Left kidney (tissue), 2 donors: ENCODE results near the gene ZNF117. TPM values are rescaled to one million over a fixed set of nuclear protein-coding genes. Genes with fewer than 3 reads are reported as not detected.
A peak's percentile ranks its signal among the peaks of the same experiment; 100 is the strongest.
"Not testable (repeated sequence)": the region's sequence is repeated elsewhere in the genome, so short reads cannot be mapped to it uniquely, and the experiment has no call there.

Experiments
- DNase-seq: peaks from one replicate; pipeline ENCODE4 v3.0.0-alpha.2; 2013
- polyA plus RNA-seq: library from polyadenylated mRNA; unstranded; fragments of 120-200 nt; gene quantifications from one replicate; pipeline ENCODE4 v1.2.1, GENCODE V29; 2013; ENCODE audit not compliant: insufficient read length

Gene ZNF117
- polyA plus RNA-seq, 1 donor = 90.1 TPM

DNA sequence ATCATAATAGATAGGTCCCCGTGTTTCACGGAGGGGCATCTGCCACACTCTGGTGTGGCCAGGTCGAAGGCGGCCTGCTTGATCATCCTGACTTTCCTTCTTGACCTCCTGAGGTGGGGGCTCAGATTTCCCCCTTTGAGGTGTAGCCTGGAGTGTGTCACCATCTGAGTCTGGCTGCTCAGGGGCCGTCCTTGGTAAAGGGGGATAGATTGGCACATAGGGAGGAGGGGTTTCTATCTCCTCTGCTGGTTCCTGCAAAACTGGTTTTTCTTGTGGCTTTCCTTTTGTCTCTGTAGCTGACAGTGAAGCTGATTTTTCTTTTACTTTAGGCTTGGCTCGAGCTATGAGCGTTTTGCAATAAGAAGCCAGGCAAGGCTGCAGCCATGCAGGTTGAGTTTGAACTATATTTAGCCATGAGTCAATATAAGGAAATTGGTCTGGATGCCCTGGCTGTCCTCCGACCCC, 7.1 kb upstream of the ZNF117 start:
- no peak for DNase-seq

DNA sequence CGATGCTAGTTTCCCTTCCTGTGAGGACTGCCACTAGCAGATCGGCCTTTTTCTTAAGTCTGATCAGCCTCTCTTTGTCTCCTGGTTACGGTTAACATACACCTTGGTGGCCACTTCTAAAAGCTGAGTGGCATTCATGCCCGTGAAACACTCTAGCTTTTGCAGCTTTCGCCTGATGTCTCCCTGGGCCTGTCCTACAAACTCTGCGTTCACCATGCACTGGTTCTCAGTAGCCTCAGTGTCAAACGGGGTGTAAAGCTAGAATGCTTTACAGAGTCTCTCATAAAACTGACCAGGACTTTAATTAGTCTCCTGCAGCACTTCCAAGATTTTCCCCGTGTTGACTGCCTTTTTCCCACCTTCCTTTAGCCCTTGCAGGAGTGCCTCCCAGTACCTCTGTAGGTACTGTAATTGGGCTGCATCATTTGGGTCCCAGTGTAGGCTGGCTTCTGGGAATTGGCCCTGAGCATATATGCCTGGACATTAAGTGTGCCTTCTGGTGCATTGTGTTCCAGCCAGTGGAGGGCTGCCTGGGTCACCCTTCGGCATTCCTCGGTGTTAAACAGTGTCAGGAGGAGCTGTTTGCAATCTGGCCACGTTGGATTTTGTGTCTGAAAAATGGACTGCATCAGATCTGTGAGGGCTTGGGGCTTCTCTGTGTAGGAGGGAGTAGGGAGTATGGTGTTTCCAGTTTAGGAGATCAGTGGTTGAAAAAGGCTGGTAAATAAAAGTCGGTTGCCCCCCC, 6.5 kb upstream of the ZNF117 start:
- no peak for DNase-seq

DNA sequence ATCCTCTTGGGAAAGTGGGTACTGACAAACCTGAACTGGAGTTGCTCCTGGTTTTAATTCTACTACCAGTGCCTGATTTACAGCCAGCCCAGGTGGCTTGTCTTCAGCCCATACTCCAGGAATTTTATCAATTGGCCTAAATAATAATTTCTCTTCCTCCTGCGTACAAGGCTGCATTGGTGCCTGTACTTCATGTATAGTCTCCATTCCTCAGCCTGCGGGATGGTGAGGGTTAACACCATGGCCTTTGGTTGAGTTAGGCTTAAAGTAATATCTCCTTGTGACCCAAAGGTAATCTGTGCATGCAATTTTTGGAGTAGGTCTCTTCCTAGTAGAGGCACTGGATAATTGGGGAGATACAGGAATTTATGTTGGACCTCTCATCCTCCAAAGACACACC, 5.5 kb upstream of the ZNF117 start:
- DNase-seq = no peak

DNA sequence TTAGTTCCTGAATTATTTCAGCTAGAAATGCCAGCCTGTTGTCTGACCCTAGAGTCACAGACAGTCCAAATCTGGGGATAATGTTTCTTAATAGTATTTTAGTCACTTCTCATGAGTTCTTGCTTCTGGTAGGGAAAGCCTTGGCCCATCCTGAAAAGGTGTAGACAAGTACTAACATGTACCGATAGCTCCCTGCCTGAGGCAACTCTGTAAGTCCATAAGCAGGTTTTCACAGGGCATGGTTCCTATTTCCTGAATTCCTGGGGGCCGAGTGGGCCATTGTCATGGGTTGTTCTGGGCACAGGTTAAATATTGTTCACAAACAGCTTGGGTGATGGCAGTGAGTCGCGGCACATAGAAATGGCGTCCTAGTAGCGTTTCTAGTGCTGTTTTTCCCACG, 3.1 kb upstream of the ZNF117 start:
- no peak for DNase-seq

DNA sequence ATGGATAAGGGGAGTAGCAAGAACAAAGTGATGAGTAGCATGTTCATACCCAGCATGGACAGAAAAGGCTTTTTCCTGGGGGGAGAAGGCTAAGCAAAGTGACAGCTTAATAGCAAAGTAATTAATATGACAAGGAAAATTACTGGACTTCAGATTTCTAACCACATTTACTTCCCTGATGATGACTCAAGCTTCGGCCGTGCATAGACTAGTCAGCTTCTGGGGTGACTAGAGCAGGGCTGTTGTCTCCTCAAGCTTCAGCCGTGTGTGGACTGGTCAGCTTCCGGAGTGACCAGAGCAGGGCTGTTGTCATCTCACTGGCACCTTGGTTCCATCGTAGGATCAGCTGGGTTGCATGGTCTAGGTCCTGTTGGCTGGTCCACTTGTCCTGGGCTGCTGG, 2.1 kb upstream of the ZNF117 start:
- DNase-seq = no peak

DNA sequence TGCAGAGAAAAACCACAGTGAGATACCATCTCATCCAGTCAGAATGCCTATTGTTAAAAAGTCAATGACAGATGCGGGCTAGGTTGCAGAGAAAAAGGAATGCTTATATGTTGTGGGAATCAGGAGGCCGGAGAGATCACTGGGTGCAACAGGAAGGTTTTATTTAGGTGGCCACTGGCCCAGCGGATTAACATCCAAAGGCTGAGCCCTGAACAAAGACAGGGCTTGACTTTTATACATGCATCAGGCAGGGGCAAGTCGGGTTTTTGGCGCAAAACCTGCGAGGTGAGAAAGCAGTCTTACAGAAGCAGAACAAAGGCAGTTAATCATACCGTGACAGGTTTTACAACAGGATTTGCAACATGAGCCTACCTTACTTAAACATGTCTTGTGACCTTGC, 620 bp downstream of the ZNF117 start:
- no peak for DNase-seq

DNA sequence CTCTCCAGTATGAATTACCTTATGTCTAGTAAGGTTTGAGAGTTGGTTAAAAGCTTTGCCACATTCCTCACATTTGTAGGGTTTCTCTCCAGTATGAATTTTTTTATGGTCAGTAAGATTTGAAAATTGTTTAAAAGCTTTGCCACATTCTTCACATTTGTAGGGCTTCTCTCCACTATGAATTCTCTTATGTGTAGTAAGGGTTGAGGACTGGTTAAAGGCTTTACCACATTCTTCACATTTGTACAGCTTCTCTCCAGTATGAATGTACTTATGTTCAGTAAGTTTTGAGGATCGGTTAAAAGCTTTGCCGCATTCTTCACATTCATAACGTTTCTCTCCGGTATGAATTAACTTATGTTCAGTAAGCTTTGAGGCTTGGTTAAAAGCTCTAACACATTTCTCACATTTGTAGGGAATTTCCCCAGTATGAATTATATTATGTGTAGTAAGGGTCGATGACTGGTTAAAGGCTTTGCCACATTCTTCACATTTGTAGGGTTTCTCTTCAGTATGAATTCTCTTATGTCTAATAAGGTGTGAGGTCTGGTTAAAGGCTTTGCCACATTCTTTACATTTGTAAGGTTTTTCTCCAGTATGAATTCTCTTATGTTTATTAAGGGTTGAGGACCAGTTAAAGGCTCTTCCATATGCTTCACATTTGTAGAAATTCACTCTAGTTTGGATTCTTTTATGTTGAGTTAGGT, 12.2 kb downstream of the ZNF117 start:
- no peak for DNase-seq

DNA sequence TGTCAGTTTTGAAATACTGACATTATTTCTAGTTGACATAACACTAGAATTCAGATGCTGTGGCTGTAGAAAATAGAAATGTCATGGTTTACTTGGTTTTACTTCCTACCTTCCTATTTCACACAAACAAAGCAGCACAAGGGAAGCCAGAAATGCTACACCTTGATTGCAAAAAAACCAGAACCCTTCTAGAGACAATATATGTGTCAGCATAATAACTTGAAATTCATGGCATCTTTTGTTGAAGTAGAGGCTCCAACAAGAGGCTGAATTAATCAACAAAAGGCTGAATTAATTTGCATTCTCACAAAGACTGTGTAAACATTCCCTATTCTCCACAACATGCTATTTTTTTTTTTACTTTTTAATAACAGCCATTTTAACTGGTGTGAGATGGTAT, 25.2 kb downstream of the ZNF117 start:
- DNase-seq = no peak

DNA sequence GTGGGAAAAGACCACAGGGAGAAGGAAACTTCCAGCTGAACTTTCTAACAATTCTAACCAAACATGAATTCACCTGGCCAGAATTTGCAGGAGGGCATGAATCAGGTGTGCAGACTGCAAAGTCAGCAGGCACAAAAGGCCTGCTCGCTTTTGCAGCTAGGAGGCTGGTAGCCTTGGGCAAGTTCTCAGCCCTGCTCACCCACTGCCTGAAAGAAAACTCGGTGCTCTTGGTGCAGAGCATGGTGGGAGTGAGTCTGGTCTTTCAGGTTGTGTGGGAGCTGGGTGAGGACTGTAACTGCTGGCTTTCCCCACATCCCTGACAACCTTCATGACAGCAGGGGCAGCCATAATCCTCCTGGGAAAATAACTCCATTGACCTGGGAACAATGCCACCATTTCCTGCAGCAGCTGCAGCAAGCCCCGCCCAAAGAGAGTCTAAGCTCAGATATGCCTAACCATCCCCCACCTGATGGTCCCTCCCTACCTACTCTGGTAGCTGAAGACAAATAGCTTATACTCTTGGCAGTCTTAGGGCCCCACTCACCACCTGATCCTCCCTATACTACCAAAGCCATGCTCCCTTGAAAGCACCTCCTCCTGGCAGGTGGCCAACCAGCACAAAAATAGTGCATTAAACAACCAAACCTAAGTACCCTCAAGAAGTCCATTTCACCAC, 31.6 kb downstream of the ZNF117 start:
- DNase-seq = no peak

DNA sequence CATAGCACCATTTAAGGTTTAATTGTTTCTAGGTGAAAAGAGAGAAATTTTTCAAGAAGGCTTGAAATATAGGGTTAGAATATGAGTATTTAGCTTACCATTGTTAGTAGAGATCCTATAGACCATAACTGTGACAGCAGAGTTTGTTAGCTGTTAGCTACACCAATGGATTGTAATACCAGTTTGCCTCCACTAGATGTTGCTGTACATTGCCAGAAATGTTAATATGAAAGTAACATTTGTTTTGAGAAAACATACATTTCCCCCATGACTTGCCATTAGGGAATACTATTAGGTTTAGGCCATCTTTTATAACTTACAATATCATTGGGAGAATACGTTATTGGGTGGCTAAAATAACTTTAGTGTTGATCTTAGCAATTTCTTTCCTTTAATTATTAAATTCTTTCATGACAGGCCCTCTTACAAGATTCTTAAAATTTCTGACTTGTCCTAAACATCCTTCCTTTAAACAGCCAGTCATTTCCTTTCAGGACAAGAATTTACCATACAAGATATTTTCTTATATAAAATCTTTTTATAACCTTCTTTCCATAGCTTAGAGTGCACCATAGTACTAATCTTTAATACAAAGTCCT, 39.5 kb downstream of the ZNF117 start:
- peak; percentile 52 for DNase-seq

DNA sequence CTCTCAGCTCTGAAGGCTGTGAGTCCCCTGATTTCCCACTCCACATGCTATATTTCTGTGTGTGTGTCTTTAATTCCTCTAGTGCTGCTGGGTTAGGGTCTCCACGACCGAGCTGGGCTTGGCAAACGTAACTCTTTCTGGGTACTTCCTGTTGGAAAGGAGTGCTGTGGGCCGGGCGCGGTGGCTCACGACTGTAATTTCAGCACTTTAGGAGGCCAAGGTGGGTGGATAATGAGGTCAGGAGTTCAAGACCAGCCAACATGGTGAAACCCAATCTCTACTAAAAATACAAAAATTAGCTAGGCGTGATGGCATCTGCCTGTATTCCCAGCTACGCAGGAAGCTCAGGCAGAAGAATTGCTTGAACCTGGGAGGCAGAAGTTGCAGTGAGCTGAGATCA, 40.2 kb downstream of the ZNF117 start:
- DNase-seq = not testable (repeated sequence)

DNA sequence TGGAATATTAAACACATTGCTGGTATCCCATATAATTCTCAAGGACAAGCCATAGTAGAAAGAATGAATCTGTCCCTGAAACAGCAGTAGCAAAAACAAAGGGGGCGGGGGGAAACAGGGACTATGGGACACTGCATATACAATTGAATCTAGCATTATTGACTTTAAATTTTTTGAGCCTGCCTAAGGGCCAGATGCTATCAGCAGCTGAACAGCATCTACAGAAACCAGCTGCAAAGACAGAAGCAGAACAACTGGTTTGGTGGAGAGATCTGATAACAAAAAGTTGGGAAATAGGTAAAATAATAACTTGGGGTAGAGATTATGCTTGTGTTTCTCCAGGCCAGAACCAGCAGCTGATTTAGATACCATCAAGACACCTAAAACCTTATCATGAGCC, 42.1 kb downstream of the ZNF117 start:
- DNase-seq = not testable (repeated sequence)

DNA sequence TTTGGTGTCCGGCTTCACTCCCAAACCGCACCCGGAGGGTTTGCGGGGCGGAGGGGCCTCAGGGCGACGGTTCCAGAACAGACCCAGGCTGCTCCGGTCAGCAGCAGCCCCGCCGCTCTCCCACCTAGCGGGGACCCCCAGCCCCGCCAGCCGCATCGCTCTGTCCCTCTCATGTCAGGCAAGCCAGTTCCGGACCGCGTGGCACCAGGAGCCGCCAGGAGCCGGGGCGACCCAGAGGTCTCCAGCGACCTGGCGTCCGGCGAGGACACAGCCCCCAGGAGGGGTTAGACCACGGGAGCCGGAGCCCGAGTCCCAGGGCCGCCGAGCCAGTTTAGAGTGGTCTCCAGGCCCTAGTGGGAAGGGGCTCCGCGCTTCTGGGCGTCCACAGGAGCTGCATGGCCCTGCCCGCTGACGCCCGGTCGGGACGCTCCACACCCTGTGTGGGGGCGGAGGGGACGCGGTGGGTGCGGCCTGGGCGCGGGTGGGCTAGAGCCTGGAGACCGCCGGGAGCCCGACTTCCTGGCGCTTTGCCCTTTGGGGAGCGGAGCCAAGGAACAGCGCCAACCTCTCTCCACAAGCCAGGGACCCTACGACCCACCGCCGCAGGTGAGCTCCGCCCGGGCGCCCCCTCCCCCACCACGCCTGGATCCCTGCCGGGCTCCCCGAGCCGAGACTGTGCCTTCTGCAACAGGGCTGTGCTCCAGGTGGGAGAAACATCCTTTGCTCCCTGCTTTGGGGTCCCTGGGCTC, 43.4 kb downstream of the ZNF117 start:
- DNase-seq = peak; percentile 15

DNA sequence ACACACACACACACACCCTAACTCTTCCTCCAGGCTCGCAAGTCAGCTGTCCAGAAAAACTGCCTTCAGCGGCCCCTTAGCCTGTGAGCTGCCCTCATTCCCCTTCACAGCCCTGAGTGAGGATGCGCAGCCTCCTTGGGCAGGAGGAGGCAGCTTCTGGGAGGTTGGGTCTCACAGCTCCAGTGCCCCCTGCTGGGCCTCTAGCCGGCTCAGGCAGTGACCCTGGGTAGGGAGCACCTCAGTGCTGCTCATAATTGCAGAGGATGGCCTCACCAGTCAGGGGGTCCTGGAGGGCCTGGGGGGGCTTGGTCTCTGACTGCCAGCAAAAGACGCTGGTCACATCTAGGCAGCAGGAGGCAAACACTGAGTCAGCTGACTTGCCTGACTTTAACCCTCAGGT, 44.1 kb downstream of the ZNF117 start:
- no peak for DNase-seq

DNA sequence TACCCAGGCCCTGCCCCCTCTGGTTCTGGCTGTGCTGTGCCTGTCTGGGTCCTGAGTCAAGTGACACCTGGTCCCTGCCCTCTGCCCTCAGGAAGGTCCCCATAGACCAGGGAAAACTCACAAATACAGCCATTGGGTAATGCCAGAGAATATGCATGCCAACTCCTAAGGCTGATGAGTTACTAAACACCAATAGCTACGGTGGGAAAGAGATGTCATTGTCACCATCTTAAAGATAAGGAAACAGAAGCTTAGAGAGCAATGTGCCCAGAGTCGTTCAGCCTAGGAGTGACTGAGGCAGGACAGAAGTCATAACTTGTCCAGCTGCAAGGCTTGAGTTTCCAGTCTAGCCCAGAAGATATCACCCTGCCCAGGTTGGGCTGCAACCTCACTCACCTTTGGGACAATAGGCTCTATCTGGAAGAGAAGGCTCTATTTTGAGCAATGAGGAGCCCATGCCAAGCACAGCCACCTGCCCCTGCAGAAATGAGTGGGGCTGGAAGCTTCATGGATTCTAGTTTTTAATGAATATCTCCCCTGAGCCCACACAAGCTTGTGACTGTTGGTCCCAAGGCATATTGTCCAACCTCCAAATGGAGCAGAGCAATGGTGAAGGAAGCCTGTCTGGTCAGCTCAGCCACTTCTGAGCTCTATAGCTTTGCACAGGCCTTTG, 45.2 kb downstream of the ZNF117 start:
- no peak for DNase-seq

DNA sequence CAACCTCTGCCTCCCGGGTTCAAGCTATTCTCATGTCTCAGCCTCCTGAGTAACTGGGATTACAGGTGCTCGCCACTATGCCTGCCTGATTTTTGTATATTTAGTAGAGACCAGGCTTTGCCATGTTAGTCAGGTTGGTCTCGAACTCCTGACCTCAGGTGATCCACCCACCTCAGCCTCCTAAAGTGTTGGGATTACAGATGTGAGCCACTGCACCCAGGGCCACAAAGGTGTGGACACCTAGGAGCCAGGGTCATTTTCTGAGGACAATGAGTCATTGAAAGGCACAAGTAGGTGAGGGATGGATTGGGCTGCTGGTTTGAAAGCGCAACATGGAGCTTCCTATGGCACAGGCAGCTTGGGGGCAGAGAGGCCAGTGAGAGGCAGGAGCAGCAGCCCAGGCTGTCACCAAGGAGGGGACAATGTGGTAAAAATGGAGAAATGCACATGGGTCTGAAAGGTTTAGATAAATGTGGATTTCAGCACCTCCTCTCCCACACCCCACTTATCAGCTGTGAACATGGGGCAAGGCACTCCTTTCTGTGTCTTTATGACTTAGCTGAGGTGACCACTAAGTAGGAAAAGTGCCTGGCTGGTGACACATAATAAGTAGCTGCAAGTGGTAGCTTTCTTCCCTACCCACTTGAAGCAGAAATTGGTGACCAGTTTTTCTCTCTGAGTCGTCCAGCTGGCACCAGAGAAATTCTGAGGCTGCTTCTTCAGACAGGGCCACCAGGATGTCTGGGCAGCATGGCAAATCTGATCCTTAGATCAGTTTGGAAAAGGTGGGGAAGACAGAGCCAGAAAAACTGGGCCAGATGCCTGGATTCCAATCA, 46.0 kb downstream of the ZNF117 start:
- not testable (repeated sequence) for DNase-seq

DNA sequence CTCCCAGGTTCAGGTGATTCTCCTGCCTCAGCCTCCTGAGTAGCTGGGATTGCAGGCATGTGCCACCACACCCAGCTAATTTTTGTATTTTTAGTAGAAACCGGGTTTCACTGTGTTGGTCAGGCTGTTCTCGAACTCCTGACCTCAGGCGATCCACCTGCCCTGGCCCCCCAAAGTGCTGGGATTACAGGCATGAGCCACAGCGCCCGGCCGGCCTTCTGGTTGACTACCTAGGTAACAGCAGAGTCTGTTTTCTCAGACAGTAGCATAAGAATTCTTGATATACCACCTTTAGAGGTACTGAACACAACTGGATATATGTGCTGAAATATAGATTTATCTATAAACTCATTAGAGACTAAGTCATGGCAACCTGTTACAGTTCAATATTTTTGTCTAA, 50.8 kb downstream of the ZNF117 start:
- DNase-seq = not testable (repeated sequence)

DNA sequence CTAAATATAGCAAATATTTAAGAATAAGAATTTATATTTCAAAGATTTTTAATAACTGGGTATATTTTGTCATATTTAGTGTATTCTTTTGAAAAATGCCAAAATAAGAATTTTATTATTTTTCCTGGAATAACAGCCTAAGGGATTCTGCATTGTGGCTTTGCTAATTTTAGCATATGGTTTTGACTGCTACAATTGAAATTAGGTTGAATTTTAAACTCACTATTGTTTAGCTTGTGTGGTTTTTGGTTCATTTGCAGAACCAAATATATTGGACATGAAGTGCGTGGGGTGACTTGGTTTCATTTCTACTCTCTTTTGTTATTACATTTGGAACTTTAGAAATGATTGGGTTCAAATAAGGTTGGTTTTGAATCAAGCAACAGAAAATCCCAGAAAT, 52.3 kb downstream of the ZNF117 start:
- no peak for DNase-seq

DNA sequence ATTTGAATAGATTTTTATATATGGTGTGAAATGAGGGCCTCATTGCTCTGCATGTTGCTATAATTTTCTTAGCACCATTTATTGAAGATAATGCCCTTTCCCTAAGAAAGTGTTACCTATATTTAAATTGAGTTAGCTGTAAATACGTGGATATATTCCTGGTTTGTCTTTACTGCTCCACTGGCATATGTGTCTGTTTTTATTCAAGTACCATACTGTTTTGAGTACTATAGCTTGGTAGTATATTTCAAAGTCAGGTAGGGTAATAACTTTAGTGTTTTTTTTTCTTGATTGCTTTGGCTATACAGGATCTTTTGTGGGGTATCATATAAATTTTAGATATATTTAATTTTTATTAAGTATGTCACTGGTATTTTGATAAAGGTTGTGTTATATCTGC, 56.4 kb downstream of the ZNF117 start:
- no peak for DNase-seq
